Globus pallidus (tissue), 1 donor: Measurements from ENCODE around the gene PCYT2.

ENCODE experiments used
- DNase-seq: peaks from one replicate; pipeline ENCODE4 v3.0.0-alpha.2; 2015; ENCODE audit warnings: low spot score

PCYT2 gene

DNA sequence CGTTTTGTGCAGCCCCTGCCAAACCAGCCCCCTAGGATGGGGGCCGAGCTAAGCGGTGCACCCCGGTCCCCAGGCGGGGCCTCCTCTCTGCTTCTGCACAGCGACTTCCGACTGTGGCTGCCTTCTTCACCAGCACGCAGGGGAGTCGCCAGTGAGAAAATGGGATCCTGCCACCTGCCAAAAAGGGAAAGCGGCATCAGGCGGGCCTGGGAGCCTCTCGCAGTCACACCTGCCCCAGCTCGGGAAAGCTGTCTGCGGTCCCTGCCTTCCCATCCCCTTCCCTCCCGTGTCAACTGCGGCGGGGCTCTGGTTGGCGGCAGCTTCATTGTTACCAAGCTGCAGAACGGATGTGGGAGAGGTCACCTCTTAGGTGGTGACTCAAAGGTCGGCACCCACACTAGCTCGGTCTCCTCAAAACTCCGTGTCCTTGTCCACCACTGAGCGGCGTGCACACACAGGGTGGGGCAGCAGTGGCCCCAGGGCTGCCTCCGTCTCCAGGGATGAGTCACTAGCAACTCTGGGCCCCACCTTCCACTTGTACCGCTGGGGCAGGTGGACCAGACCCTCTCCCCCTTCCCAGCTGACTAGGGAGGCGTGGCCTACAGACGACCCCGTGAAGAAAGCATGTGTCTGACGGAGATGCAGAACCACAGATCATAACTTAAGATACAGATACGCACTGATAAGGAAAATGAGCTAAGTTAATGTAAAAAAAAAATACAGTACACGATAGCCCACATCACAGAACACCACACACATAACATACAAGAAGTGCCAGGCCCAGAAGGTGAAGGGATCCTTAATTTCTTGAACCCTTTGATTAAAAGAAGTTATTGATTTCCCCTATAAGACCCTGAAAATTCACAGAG lies 1.5 kb upstream of the PCYT2 start:
- no peak for DNase-seq

DNA sequence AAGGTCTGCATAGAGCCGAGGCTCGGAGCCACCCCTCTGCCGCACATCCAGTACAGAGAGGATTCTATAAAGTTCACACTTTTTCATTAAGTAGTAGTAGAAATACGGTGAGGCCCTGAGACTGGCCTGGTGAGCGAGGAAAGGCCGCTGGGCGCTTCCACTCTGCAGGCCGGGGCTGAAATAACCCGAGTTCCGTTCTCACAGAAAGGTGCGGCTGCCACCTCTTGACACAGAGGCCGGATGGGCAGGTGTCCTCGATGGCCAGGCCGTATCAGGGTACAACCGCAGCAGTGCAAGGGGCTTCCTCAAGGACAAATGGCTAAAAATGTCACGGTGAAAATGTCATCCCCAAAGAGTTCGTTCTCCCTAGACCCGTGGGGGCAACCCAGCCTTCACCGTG lies 770 bp upstream of the PCYT2 start:
- DNase-seq = no peak

DNA sequence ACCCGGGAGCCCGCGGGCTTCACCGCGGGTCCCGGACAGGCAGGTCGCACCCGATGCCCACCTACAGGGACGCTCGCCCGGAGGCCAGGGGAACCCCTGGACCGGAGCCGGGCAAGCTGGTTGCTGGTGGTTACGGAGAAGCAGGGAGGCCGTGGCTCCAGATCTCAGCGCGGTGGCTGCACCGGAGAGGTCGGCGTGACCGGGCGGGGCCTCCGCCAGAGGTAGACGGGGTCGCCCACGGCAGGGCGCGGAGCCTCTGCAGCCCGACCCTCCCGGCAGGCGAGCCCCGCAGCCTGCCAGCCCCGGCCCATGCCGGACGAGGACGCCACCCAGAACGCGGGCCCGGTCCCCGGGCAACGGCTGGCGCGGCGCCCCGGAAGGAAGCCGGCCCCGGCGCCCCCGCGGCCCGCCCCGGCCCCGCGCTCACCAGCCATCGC lies 341 bp downstream of the PCYT2 start:
- no peak for DNase-seq

DNA sequence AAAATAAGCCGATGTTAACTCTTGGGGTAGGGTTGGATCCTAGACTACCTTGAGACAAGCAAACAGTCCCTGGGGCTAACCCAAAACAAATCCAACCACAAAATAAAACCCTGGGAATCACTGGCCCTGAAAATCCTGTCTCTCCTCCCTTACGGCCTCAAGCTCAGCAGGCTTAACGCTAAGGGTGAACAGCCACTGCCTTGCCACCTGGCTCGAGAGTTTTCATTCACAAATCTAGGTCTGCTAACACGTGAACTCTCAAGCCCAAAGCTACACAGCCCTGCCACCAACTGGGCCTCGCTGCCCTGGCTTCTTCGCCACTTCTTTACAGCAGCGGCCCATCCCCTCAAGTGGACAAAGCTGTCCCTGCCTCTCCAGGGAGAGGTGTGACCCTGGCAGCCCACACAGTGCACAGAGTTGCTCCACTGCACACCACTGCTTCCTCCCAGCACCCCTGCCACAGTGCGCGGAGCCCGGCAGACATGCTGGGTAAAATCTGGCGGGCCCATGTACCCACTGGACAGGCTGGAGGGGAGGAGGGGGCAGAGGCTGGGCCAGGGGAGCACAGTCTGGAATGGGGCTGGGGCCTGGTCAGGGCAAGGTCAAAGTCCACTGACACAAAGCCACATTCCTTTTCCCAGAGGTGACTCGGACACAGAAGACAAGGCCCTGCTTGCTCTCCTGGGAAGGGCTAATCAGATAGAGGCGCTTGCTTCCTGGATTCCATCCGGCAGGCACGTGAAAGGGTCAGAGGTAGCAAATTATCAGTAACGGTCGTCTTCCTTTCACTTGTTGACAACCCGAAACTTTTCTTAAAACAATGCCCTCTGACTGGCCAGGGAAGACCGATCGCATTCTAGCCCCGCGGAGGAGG lies 996 bp downstream of the PCYT2 start:
- DNase-seq = no peak

DNA sequence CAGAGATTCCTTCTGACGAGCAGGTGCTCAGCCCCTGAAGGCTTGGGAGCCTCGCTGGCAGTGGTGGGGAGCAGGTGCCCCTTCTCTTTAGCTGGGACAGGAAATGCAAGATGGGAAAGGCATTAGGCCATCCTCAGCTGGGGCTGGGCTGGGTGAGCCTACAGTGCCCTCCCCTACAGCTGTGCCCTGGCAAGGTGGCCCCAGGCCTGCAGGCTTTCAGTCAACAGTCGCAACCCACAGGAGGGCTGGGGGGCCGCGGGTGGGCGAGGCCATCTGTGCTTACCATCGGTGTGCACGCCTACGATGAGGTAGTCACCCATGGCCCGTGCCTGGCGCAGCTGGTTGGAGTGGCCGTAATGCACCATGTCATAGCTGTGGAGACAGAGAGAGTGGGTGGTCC lies 2.0 kb downstream of the PCYT2 start:
- no peak for DNase-seq

DNA sequence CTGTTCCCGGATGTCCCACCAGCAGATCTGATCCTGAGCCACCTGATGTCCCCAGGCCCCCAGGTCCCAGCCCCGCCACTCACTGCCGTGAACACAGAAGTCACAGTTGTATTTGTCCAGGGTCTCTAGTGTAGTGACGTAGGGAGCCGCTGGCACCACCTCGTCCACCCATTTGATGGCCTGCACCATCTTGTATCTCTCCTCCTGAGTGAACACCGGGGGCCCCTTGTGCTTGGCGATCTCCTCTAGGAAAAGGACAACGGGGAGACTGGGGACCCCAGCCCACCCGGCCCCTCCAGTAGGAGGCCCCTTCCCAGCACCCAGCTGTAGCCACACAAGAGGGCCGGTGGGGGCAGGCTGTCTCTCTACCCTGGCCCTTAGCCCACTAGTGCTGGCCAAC lies 2.4 kb downstream of the PCYT2 start:
- DNase-seq = no peak

GRCh38 chr17:81907219-81908145 lies 3.7 kb downstream of the PCYT2 start:
- DNase-seq = no peak

- DNase-seq = no peak
Measured at GRCh38 chr17:81906476-81907218, 4.6 kb downstream of the PCYT2 start.

DNA sequence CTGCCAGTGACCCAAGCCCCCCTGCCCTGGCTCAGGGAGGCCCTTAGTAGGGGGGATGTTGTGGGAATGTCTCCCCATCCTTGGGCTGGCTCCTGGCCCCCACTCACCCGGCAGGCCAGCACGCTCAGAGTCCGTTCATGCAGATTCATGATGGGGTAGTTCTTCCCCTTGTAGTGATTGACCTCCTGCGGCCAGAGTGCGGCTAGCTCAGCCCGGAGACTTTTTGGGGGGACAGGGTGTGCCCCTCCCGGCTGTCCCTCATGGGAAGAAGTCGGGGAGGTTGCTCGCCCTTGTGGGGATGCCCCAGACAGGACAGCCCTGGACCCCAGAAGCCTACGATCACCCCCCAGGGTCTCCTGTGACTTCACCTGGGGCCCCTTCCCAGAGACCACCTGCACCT lies 5.2 kb downstream of the PCYT2 start:
- DNase-seq = no peak

DNA sequence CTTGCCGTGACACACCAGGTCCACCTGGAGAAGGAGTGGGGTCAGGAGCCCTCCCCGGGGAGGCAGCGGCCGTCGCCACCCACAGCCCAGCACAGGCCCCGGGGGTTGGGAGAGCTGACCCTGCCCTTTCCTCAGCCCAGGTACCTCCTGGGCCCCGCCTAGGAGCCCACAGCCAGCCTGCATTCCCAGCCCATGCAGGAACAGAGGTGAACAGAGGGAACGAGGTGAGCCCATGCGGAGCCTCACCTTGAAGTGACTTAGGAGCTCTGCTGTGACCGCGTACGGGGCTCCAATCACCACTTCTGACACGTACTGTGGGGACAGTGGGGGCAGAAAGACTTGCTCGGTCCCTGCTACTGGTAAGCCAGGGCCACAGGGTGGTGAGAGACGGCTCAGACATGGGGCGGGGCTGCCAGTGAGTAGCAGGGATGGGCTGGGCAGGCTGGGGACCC lies 5.7 kb downstream of the PCYT2 start:
- DNase-seq = no peak

- no peak for DNase-seq
Measured at GRCh38 chr17:81904600-81905423, 6.4 kb downstream of the PCYT2 start.

DNA sequence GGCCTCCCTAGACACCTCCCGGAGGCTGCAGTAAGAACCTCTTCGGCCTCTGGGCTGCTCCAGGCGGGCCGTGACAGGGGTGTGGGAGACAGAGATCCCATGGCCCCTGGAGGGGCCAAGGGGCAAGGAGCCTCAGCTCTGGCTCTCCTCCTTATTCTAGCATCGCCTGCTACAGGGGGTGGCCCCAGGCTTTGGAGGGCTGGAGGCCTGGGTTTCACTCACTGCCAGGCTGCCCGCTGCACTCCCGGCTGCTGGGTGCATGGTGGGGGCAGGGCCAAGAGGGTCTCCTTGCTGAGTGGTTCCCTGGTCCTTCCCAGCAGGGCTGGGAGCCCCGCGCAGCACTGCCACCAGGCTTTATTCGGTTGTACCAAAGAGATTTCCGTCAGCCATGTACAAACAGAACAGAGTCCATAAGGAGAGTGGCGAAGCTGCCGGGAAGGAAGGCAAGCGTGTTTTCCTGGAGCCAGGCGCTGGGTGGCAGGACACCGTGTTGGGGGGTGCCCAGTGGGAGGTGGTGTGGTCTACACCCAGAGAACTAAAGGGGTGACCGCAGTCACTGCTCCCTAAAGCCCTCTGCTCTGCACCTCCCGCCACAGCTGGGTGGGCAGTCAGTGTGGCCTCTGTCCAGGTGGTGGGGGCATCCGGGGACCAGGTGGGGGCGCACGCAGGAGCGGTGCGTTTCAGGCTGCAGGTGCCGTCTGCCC lies 7.2 kb downstream of the PCYT2 start:
- no peak for DNase-seq

DNA sequence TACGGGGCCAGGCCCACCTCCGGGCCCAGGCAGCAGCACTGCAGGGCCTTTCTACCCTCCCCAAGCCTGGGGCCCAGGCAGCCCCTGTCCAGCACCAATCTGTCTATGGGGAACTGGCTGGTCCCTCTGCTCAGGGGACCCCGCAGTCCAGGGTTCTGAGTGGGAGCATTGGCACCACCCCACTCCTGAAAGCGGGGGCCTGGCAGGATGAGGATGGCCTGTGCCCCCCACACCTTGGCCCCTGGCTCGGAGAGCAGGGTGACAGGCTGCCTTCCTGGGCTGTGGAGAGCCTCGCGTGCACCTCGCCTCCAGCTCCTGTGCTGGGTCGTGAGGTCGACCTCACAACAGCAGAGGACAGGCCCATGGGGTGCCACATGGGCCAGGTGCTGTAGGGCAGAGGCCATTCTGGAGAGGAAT lies 7.8 kb downstream of the PCYT2 start:
- DNase-seq = no peak

DNA sequence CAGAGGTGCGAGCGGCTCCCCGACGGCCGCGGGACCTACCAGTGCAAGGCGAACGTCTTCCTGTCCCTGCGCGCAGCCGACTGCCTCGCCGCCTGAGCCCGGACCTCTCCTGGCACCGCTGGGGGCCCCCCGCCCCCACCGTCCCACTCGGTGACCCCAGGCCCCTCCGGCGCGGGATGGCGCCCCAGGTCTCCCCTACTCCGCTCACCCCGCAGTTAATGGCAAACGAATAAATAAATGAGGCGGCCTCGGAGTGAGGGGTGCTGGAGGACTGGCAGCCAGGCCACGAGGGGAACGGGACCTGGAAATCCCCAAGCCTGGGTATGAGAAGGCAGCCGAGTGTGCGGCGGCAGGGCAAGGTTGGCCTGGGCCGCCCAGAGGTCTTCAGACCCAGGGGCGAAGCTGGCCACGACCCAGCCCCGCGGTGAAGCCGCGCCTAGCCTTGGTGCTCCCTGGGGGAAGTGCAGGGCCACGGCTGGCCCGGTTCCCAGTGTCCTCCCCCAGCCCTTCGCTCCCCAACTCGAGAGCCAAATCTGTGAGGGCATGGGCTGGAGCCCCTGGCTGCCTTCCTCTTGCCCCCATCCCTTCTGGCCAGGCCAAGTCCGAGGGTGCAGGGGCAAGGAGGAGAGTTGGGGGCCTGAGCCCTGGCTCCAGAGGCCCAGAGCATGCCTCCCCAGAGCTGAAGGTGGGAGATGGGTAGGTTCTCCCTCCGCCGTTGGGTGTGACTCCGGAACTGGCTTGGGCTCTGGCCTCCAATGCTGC lies 8.4 kb downstream of the PCYT2 start:
- DNase-seq = no peak

GRCh38 chr17:81902023-81902652 lies 9.1 kb downstream of the PCYT2 start, which contains the start of gene NPB:
TSS of gene NPB (plus strand) at chr17:81902238. CDS start at chr17:81902278, 40 bp downstream.
- no peak for DNase-seq

DNA sequence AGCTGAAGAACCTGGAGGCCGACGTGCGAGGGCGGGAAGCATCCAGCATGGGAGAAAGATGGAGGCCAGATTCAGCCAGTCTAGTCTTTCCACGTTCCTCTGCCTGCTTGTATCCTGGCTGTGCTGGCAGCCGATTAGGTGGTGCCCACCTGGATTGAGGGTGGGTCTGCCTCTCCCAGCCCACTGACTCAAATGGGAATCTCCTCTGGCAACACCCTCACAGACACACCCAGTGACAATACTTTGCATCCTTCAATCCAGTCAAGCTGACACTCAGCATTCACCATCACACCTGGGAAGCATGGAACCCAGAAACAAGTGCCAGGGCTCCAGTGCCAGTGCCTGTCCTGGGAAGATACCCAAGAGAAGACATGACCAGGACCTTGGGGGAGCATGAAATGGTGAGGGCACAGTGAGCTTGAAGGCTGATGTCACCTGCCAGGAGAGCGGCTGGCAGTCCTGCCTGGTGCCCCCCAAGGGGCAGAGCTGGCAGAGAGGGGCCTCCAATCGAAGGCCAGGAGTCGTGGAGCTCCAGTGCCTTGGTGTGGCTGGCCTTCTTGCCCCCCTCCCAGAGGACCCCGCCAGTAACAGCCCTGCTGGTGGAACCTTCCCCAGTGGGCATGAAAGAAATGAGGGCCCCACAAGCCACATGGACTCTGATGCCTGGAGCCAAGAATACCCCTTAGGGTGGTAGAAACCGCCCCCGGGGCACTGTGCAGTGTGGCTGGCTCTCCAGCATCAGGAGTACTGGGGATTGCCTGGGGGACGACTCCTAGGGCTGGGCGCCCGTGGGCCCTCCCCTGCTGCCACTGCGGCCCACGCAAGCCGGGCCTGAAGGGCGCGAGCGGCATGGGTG lies 9.8 kb downstream of the PCYT2 start:
- DNase-seq = no peak

DNA sequence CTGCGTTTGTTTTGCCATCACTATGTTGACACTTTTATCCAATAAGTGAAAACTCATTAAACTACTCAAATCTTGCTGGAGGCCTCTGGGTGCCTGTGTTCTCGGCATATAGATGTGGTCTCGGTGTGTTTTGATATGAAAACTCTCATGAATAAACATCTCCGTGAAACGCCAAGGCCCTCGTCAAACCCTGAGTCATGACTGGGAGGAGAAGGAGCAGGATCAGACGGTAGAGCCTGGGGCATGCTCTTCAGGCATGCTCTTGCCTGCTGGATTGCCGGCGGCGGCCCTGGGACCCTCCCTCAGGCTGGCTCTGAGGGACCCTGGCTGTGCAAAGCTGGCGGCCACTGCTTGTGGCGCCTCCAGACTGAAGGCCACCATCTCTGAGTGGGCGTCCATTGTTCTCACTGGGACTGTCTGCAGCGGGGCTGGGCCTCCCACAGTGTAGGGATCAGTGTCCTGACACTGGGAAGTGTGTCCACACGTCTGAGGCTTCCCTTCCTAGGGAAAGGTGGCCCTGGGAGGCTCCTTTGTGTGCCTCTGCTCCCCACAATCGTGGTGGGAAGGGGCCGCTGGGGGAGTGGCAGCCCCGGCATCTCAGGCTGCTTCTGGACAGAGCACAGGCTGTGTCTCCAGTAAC lies 10.9 kb downstream of the PCYT2 start:
- no peak for DNase-seq
